HUES48 (cell line): ENCODE data around the gene RSPH1.

Experiments used
- H3K27ac ChIP-seq: one replicate; pipeline ENCODE4 v1.7.0; 2013; ENCODE audit warnings: low read depth, low read length, inconsistent platforms
- H3K27me3 ChIP-seq: 2 replicates; pipeline ENCODE4 v1.6.1; 2013; ENCODE audit warnings: mild to moderate bottlenecking, low read length; ENCODE audit not compliant: control insufficient read depth, insufficient read depth
- H3K36me3 ChIP-seq: 2 replicates; pipeline ENCODE4 v1.6.1; 2013; ENCODE audit warnings: low read length; ENCODE audit not compliant: control insufficient read depth, insufficient read depth
- H3K4me1 ChIP-seq: 2 replicates; pipeline ENCODE4 v1.6.1; 2013; ENCODE audit warnings: mild to moderate bottlenecking, low read length; ENCODE audit not compliant: control insufficient read depth, insufficient read depth
- H3K4me3 ChIP-seq: 2 replicates; pipeline ENCODE4 v1.5.1; 2013; ENCODE audit warnings: mild to moderate bottlenecking, low read depth, low read length
- H3K9ac ChIP-seq: 2 replicates; pipeline ENCODE4 v1.6.1; 2013; ENCODE audit warnings: mild to moderate bottlenecking, low read depth, low read length, moderate library complexity
- H3K9me3 ChIP-seq: 2 replicates; pipeline ENCODE4 v1.6.1; 2013; ENCODE audit warnings: low read length; ENCODE audit not compliant: control insufficient read depth, insufficient read depth

Gene RSPH1

DNA sequence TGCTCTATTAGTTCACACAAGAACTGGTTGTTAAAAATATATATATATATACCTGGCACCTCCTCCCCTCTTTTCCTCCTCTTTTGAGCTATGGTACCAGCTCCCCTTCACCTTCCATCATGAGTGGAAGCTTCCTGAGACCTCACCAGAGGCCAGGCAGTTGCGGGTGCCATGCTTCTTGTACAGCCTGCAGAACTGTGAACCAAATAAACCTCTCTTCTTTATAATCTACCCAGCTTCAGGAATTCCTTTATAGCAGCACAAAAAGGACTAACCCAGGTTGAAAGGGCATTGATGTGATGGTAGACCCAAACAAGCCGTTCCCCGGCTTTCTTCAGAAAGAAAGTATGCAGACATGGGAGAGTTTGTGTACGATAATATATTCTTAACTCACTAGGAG lies 14.9 kb downstream of the RSPH1 start:
- Histone ChIP-seq H3K9me3 (no peaks in the 10 kb centered on the region), H3K4me1 (no peaks in the 10 kb centered on the region), H3K36me3 (no peaks in the 10 kb centered on the region), H3K4me3 (no peak overlapping the region), H3K27me3 (no peaks in the 10 kb centered on the region), H3K9ac (no peak overlapping the region), H3K27ac (no peak overlapping the region)

- Histone ChIP-seq H3K4me3 (no peak overlapping the region), H3K27ac (no peak overlapping the region), H3K4me1 (no peaks in the 10 kb centered on the region), H3K36me3 (no peaks in the 10 kb centered on the region), H3K27me3 (no peaks in the 10 kb centered on the region), H3K9me3 (no peaks in the 10 kb centered on the region), H3K9ac (no peak overlapping the region)
Observed at GRCh38 chr21:42480736-42481135, 15.3 kb downstream of the RSPH1 start.

GRCh38 chr21:42479582-42479981 lies 16.4 kb downstream of the RSPH1 start:
- Histone ChIP-seq H3K9me3 (no peaks in the 10 kb centered on the region), H3K27me3 (no peaks in the 10 kb centered on the region), H3K9ac (no peak overlapping the region), H3K4me3 (no peak overlapping the region), H3K27ac (no peak overlapping the region), H3K36me3 (no peaks in the 10 kb centered on the region), H3K4me1 (no peaks in the 10 kb centered on the region; the same call in 1 of the 2 replicates)

GRCh38 chr21:42478504-42478903 lies 17.5 kb downstream of the RSPH1 start:
- H3K27ac ChIP-seq = no peak overlapping the region
- no peaks in the 10 kb centered on the region for H3K36me3 ChIP-seq
- H3K27me3 ChIP-seq = no peaks in the 10 kb centered on the region
- H3K4me3 ChIP-seq = no peak overlapping the region
- H3K4me1 ChIP-seq = peaks cover 9% of the 10 kb centered on the region
- H3K9me3 ChIP-seq = no peaks in the 10 kb centered on the region
- no peak overlapping the region for H3K9ac ChIP-seq

- no peak overlapping the region for H3K27ac ChIP-seq
- H3K36me3 ChIP-seq = no peaks in the 10 kb centered on the region
- H3K4me1 ChIP-seq = peaks cover 9% of the 10 kb centered on the region
- no peak overlapping the region for H3K4me3 ChIP-seq
- no peaks in the 10 kb centered on the region for H3K27me3 ChIP-seq
- H3K9ac ChIP-seq = no peak overlapping the region
- H3K9me3 ChIP-seq = no peaks in the 10 kb centered on the region
Observed at GRCh38 chr21:42476388-42477331, 19.4 kb downstream of the RSPH1 start.

DNA sequence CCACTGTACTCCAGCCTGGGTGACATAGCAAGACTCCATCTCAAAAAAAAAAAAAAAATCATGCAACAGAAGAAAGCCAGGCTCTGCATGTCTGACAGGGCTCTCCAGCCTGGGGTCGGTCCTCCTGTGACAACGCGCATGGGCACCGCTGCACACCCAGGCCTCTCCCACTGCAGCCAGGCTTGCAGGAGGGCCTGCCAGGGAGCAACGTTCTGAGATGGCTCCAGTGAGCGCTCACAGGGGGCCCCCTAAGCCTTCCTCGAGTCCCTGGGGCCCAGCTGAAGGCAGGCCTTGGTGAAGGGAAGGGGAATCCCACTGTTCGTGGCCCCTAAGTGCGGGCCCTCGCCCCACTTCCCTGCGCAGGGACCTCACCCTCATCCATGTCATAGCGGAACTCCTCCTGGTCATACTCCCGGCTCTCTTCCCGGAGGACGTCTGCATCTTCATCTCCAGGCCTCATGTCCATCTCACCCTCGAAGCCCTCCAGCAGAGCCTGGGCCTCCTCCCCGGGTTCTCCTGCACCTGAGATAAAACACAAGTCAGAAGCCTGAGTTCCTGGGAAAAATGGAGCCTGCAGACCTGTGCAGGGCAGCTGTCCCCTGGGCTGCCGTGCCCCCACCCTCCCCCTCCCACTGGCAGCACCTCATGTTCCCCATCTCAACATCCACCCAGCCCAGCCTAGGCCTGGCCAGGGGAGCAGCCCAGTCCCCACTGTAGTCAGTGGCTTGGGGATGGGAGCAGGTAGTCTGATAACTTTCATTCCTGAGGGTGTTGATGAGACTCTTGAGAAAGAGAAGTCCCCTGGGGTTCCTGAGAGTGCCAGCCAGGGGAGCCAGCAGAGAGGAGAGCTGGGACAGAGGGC lies 20.3 kb downstream of the RSPH1 start:
- H3K9ac ChIP-seq = no peak overlapping the region
- no peak overlapping the region for H3K4me3 ChIP-seq
- no peaks in the 10 kb centered on the region for H3K36me3 ChIP-seq
- no peaks in the 10 kb centered on the region for H3K27me3 ChIP-seq
- H3K27ac ChIP-seq = no peak overlapping the region
- H3K4me1 ChIP-seq = peaks cover 9% of the 10 kb centered on the region
- no peaks in the 10 kb centered on the region for H3K9me3 ChIP-seq

DNA sequence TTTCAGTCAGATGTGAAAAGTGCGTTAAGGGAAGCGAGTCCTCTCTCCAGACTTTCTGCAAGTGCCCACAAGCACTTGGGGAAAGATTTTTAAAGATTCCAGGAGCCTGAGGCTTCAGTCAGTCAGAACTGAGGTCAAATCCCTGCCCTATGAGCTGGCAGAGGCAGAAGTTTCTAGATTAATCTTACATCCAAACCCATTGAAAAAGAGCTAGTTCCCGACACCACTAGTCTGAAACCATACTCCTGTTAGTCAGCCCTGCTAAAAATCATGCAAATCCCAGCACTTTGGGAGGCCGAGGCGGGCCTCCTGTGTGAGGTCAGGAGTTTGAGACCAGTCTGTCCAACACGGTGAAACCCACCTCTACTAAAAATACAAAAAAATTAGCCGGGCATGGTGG lies 21.0 kb downstream of the RSPH1 start:
- Histone ChIP-seq H3K27ac (no peak overlapping the region), H3K4me1 (peaks cover 9% of the 10 kb centered on the region)

DNA sequence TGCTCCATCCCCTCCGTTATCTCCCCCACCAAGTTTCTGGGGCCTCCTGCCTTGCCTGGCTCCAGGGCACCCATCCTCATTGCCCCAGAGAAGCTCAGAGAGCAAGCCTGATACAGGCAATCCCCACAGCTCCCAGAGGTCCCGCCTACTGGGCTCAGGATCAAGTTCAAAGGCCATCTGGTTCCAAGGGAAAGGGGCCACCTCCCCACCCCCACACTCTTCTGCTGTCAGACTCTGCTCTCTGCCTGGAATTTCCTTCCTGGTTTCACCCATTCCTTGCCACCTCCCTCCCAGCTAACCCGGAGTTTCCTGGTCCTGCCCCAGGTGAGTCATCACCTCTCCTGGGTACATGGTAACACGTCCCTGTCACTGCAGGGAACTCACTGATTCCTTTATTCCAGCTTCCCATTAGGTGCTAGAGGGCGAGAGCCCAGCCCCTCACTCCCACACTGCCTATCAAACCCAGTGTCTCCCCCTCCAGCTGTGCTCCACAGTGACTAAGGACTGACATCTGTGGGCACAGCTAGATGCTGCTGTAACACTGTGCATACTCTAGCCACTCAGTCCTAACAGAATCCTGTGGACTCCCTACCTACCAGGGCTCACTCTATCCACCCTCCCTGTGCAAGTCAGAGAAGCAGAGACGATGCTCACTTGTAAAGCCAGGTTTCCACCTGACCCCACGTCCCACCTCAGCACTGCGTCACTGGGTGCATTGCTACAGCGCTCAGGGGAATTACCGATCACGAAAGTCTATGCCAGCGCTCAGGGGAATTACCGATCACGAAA lies 21.8 kb downstream of the RSPH1 start:
- no peak overlapping the region for H3K9ac ChIP-seq
- no peaks in the 10 kb centered on the region for H3K27me3 ChIP-seq
- no peak overlapping the region for H3K4me3 ChIP-seq
- H3K27ac ChIP-seq = peak overlapping the region; percentile 26
- H3K4me1 ChIP-seq = peaks cover 9% of the 10 kb centered on the region
- H3K36me3 ChIP-seq = no peaks in the 10 kb centered on the region
- no peaks in the 10 kb centered on the region for H3K9me3 ChIP-seq

More for the DNA sequence above, 21.0 kb downstream of the RSPH1 start:
- no peaks in the 10 kb centered on the region for H3K36me3 ChIP-seq
- no peaks in the 10 kb centered on the region for H3K9me3 ChIP-seq
- no peak overlapping the region for H3K9ac ChIP-seq
- H3K4me3 ChIP-seq = no peak overlapping the region
- no peaks in the 10 kb centered on the region for H3K27me3 ChIP-seq

DNA sequence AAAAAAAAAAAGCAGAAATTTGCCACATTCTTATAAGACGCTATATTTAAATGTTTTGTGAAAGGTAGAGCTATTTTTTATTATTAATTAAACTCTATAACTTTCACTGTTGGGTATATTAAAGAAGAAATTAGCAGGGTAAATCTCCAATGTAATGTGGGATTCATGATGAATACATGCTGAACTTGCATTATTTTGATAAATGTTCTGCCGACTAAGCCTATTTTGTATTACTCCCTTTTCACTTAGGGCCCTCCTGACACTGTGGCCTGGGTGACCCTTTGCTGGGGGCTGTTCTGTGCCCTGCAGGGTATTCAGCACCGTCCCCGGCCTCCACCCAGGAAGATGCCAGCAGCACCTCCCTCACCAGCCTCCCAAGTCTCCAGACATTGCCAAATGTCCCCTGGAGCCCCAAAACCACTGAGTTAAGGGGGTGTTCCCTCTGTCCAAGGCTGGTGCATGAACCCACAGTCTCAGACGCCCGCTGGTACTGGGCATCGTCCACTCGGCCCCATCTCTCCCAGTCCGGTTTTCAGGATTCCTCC lies 22.5 kb downstream of the RSPH1 start:
- H3K9ac ChIP-seq = no peak overlapping the region
- no peaks in the 10 kb centered on the region for H3K9me3 ChIP-seq
- peaks cover 9% of the 10 kb centered on the region for H3K4me1 ChIP-seq
- no peak overlapping the region for H3K27ac ChIP-seq
- H3K27me3 ChIP-seq = no peaks in the 10 kb centered on the region
- H3K4me3 ChIP-seq = no peak overlapping the region
- H3K36me3 ChIP-seq = no peaks in the 10 kb centered on the region

DNA sequence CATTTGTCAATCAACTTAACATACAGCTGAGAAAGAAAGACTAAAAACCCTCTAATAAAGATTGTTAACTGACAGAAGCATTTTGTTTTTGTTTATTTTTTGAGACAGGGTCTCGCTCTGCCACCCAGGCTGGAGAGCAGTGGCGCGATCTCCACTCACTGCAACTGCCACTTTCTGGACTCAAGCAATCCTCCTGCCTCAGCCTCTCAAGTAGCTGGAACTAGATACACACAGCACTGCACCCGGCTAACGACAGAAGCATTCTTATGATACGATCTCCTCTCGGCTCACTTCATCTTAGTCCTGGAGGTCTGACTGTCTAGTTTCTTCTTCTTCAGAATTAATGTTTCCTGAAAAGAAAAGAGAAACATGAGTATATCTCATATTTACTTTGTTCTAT lies 23.5 kb downstream of the RSPH1 start:
- no peak overlapping the region for H3K27ac ChIP-seq
- no peaks in the 10 kb centered on the region for H3K9me3 ChIP-seq
- H3K4me3 ChIP-seq = no peak overlapping the region
- H3K4me1 ChIP-seq = peaks cover 16% of the 10 kb centered on the region
- no peaks in the 10 kb centered on the region for H3K36me3 ChIP-seq
- H3K9ac ChIP-seq = no peak overlapping the region
- no peaks in the 10 kb centered on the region for H3K27me3 ChIP-seq
